OCI-LY1 (cell line): ENCODE results near the gene TRIO.

ENCODE experiments used
- H2AFZ ChIP-seq: fragments of 200-600 bp; sonication (generic), shearing (Covaris generic); 2 replicates; pipeline ENCODE4 v1.6.0; 2014; ENCODE audit warnings: antibody characterized with exemption, mild to moderate bottlenecking, low read length
- H3F3A ChIP-seq: fragments of 200-600 bp; sonication (generic), shearing (Covaris generic); 2 replicates; pipeline ENCODE4 v1.6.0; 2014; ENCODE audit warnings: mild to moderate bottlenecking, antibody characterized with exemption, low read length, moderate library complexity; ENCODE audit not compliant: insufficient read depth
- H3K27ac ChIP-seq: fragments of 200-600 bp; sonication (generic); 2 replicates; pipeline ENCODE4 v1.5.1; 2014; ENCODE audit warnings: low read length, mixed run types, mild to moderate bottlenecking, low read depth; ENCODE audit not compliant: poor library complexity, severe bottlenecking
- H3K27me3 ChIP-seq: fragments of 200-600 bp; sonication (generic); 2 replicates; pipeline ENCODE4 v1.6.0; 2014; ENCODE audit warnings: antibody characterized with exemption, mild to moderate bottlenecking, low read length, moderate library complexity; ENCODE audit not compliant: insufficient read depth
- H3K36me3 ChIP-seq: fragments of 200-600 bp; sonication (generic); 2 replicates; pipeline ENCODE4 v1.6.1; 2014; ENCODE audit warnings: mild to moderate bottlenecking, antibody characterized with exemption, low read length, moderate library complexity, mixed read lengths; ENCODE audit not compliant: insufficient read depth
- H3K4me1 ChIP-seq: fragments of 200-600 bp; sonication (generic); 2 replicates; pipeline ENCODE4 v1.5.1; 2014; ENCODE audit warnings: mild to moderate bottlenecking, low read length, moderate library complexity; ENCODE audit not compliant: insufficient read depth, severe bottlenecking
- H3K4me2 ChIP-seq: fragments of 200-600 bp; sonication (generic), shearing (Covaris generic); 2 replicates; pipeline ENCODE4 v1.6.1; 2014; ENCODE audit warnings: low read length
- H3K4me3 ChIP-seq: fragments of 200-600 bp; sonication (generic); 2 replicates; pipeline ENCODE4 v1.5.1; 2014; ENCODE audit warnings: low read length, low read depth, mild to moderate bottlenecking, mixed read lengths; ENCODE audit not compliant: poor library complexity, severe bottlenecking
- H3K79me2 ChIP-seq: fragments of 200-600 bp; shearing (Covaris generic); 2 replicates; pipeline ENCODE4 v1.6.1; 2016; ENCODE audit warnings: mixed run types, low read length, mixed read lengths; ENCODE audit not compliant: insufficient read depth
- H3K9ac ChIP-seq: fragments of 200-600 bp; sonication (generic), shearing (Covaris generic); 2 replicates; pipeline ENCODE4 v1.6.1; 2014; ENCODE audit warnings: mild to moderate bottlenecking, low read length, mixed read lengths
- H3K9me2 ChIP-seq: fragments of 200-600 bp; sonication (generic), shearing (Covaris generic); 2 replicates; pipeline ENCODE4 v1.6.1; 2014; ENCODE audit warnings: low read depth, mild to moderate bottlenecking, low read length, mixed read lengths
- H3K9me3 ChIP-seq: fragments of 200-600 bp; shearing (Covaris generic); 2 replicates; pipeline ENCODE4 v1.6.1; 2014; ENCODE audit warnings: low read length, mixed read lengths
- H4K20me1 ChIP-seq: fragments of 200-600 bp; sonication (generic), shearing (Covaris generic); 2 replicates; pipeline ENCODE4 v1.6.0; 2016; ENCODE audit warnings: mild to moderate bottlenecking, low read length; ENCODE audit not compliant: insufficient read depth
- CTCF ChIP-seq: fragments of 200-600 bp; sonication (generic), shearing (Covaris generic); IDR thresholded peaks from 2 replicates; pipeline ENCODE4 v1.5.1; 2017; ENCODE audit warnings: mild to moderate bottlenecking, antibody characterized with exemption, low read length, moderate library complexity, mixed read lengths
- EZH2 ChIP-seq: fragments of 200-600 bp; sonication (generic), shearing (Covaris generic); IDR thresholded peaks from 2 replicates; pipeline ENCODE4 v1.8.0; 2017; ENCODE audit warnings: borderline replicate concordance, mixed run types, mild to moderate bottlenecking, antibody characterized with exemption, low read length, moderate library complexity, mixed read lengths

The TRIO gene

GRCh38 chr5:14261235-14261634 is 118.1 kb downstream of the TRIO start:
- H3K36me3 ChIP-seq = no peaks in the 10 kb centered on the region
- no peak overlapping the region for H3K9ac ChIP-seq
- H4K20me1 ChIP-seq = no peaks in the 10 kb centered on the region
- no peaks in the 10 kb centered on the region for H3K79me2 ChIP-seq
- H3K4me3 ChIP-seq = no peak overlapping the region
- no peaks in the 10 kb centered on the region for H3F3A ChIP-seq
- H3K4me1 ChIP-seq = no peaks in the 10 kb centered on the region
- no peaks in the 10 kb centered on the region for H3K9me3 ChIP-seq
- H3K9me2 ChIP-seq = no peaks in the 10 kb centered on the region
- no peaks in the 10 kb centered on the region for H3K27me3 ChIP-seq
- TF ChIP-seq CTCF (no peak), EZH2 (no peak)
- H3K4me2 ChIP-seq = no peak overlapping the region
- no peak overlapping the region for H2AFZ ChIP-seq
- no peak overlapping the region for H3K27ac ChIP-seq

DNA sequence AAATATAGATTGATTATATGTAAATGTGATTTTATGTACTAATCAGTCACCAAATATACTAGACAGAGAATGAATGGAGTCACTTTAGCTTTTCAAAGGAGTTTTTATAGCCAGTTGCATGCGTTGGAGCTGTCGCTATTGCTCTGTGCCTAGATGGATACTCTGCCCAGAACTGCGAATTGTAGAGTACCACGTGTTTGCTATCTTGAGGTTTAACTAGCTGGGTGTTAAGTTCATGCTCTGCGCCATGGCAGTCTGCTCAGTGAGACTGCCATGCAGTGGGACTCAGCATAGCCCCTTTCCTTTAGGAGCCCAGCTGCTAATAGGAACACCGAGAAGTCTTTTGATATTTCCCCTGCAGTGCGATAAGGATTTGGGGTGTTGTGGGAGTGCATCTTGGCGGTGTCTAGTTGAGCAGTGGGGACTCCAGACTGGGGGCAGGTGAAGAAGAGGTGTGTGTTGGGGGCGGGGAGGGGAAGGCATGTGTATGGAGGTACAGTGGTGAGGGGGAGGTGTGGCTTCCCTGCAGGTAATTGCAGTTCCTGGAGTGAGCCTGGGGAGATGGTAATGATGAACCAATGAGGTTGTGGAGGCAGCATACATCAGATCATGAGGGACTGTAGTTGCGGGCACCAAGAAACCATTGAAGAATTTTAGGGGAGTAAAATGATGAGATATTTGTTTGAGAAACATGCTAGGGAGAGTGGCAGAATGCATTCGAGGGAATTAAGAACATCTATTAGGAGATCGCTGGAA is 118.9 kb downstream of the TRIO start:
- Histone ChIP-seq H3K27ac (no peak overlapping the region), H3K4me2 (no peak overlapping the region), H3K79me2 (no peaks in the 10 kb centered on the region), H3K9me3 (no peaks in the 10 kb centered on the region), H3K27me3 (no peaks in the 10 kb centered on the region), H3K9me2 (no peaks in the 10 kb centered on the region), H2AFZ (no peak overlapping the region), H3K36me3 (no peaks in the 10 kb centered on the region), H3K4me1 (no peaks in the 10 kb centered on the region), H3K4me3 (no peak overlapping the region), H3F3A (no peaks in the 10 kb centered on the region), H4K20me1 (no peaks in the 10 kb centered on the region), H3K9ac (no peak overlapping the region)
- TF ChIP-seq CTCF = no peak
- TF ChIP-seq EZH2 = no peak

- no peak overlapping the region for H3K4me2 ChIP-seq
- no peaks in the 10 kb centered on the region for H3K4me1 ChIP-seq
- no peaks in the 10 kb centered on the region for H3K79me2 ChIP-seq
Observed at GRCh38 chr5:14263113-14263512, 120.0 kb downstream of the TRIO start.

More at GRCh38 chr5:14263113-14263512, 120.0 kb downstream of the TRIO start:
- Histone ChIP-seq H3K36me3 (no peaks in the 10 kb centered on the region), H4K20me1 (no peaks in the 10 kb centered on the region), H3F3A (no peaks in the 10 kb centered on the region), H3K27me3 (no peaks in the 10 kb centered on the region), H2AFZ (no peak overlapping the region), H3K27ac (no peak overlapping the region), H3K9me2 (no peaks in the 10 kb centered on the region), H3K9me3 (no peaks in the 10 kb centered on the region), H3K9ac (no peak overlapping the region), H3K4me3 (no peak overlapping the region)
- TF ChIP-seq EZH2 (no peak), CTCF (no peak)
